NCI-H345 treated with DMSO at 0.1 percent for 48 hours (cell line): ENCODE results near the gene RGS6.

Experiments
- DNase-seq: peaks from one replicate; lab custom pipeline; 2025; ENCODE audit not compliant: unreplicated experiment; lab: John Stamatoyannopoulos, UW

RGS6 gene

GRCh38 chr14:72488514-72488913 lies 556.3 kb downstream of the RGS6 start:
- DNase-seq, result no peak

- no peak for DNase-seq
Measured at GRCh38 chr14:72492196-72492595, 560.0 kb downstream of the RGS6 start.

GRCh38 chr14:72495668-72496067 lies 563.4 kb downstream of the RGS6 start:
- no peak for DNase-seq

GRCh38 chr14:72498646-72499045 lies 566.4 kb downstream of the RGS6 start:
- no peak for DNase-seq

- DNase-seq, result no peak
Measured at GRCh38 chr14:72499746-72500145, 567.5 kb downstream of the RGS6 start.

GRCh38 chr14:72500234-72500838 lies 568.1 kb downstream of the RGS6 start:
- DNase-seq, result peak; percentile 5

GRCh38 chr14:72501439-72501838 lies 569.2 kb downstream of the RGS6 start:
- DNase-seq, result no peak

- DNase-seq, result no peak
Measured at GRCh38 chr14:72503271-72503670, 571.0 kb downstream of the RGS6 start.

GRCh38 chr14:72503696-72504368 lies 571.6 kb downstream of the RGS6 start:
- DNase-seq, result no peak

GRCh38 chr14:72510566-72510965 lies 578.3 kb downstream of the RGS6 start:
- DNase-seq, result no peak

GRCh38 chr14:72512281-72512680 lies 580.1 kb downstream of the RGS6 start:
- no peak for DNase-seq

- DNase-seq, result no peak
Measured at GRCh38 chr14:72512925-72513324, 580.7 kb downstream of the RGS6 start.

GRCh38 chr14:72513346-72513745 lies 581.1 kb downstream of the RGS6 start:
- no peak for DNase-seq

- DNase-seq, result no peak
Measured at GRCh38 chr14:72513965-72514659, 581.9 kb downstream of the RGS6 start.

GRCh38 chr14:72514660-72515025 lies 582.4 kb downstream of the RGS6 start:
- no peak for DNase-seq

GRCh38 chr14:72515779-72516770 lies 583.8 kb downstream of the RGS6 start:
- no peak for DNase-seq

GRCh38 chr14:72516936-72517700 lies 584.9 kb downstream of the RGS6 start:
- DNase-seq, result peak; percentile 10

- DNase-seq, result no peak
Measured at GRCh38 chr14:72517736-72518135, 585.5 kb downstream of the RGS6 start.

GRCh38 chr14:72518809-72519377 lies 586.7 kb downstream of the RGS6 start:
- no peak for DNase-seq

- no peak for DNase-seq
Measured at GRCh38 chr14:72519543-72519942, 587.3 kb downstream of the RGS6 start.
